Natural killer cell (primary cell): Measurements from ENCODE around the gene FIG4. TPM values are rescaled to one million over a fixed set of nuclear protein-coding genes. Genes with fewer than 3 reads are reported as not detected.

ENCODE experiments used
- ATAC-seq, 3 donors: fragments of 150-1000 bp in 2 of 3; fragments of 200-7000 bp in 1 of 3; cut with Tn5 transposase; 1 replicate in 1 of 3; 2 replicates in 2 of 3; pipeline ENCODE4 v1.10.0; 2021; ENCODE audit warnings: mild to moderate bottlenecking in 2 of 3, moderate library complexity in 2 of 3
- DNase-seq, 2 donors: peaks; one replicate each; pipeline versions ENCODE4 v3.0.0 to v3.0.0-alpha.2; 2013 to 2021; ENCODE audit warnings: mixed read lengths in 1 of 2
- H3K27ac ChIP-seq: one replicate; pipeline ENCODE4 v1.5.1; 2013; ENCODE audit warnings: mild to moderate bottlenecking, low read length
- H3K27me3 ChIP-seq: one replicate; pipeline ENCODE4 v1.6.1; 2013; ENCODE audit warnings: low read length; ENCODE audit not compliant: control insufficient read depth, insufficient read depth
- H3K36me3 ChIP-seq: one replicate; pipeline ENCODE4 v1.6.1; 2013; ENCODE audit warnings: low read length; ENCODE audit not compliant: control insufficient read depth, insufficient read depth
- H3K4me1 ChIP-seq: one replicate; pipeline ENCODE4 v1.6.1; 2013; ENCODE audit warnings: low read length; ENCODE audit not compliant: control insufficient read depth, insufficient read depth
- H3K4me3 ChIP-seq: one replicate; pipeline ENCODE4 v1.5.1; 2013; ENCODE audit warnings: low read length
- H3K9me3 ChIP-seq: one replicate; pipeline ENCODE4 v1.6.1; 2013; ENCODE audit warnings: low read length; ENCODE audit not compliant: control insufficient read depth, insufficient read depth
- H3K27ac Mint-ChIP-seq, 2 donors: one replicate each; pipeline ENCODE4 v1.8.0; 2022; ENCODE audit warnings: mild to moderate bottlenecking in 2 of 2, mixed read lengths in 2 of 2, moderate library complexity in 1 of 2
- H3K27me3 Mint-ChIP-seq, 2 donors: one replicate each; pipeline ENCODE4 v1.8.0; 2022; ENCODE audit warnings: low read depth in 2 of 2, mixed read lengths in 2 of 2
- H3K36me3 Mint-ChIP-seq: one replicate; pipeline ENCODE4 v1.8.0; 2022; ENCODE audit warnings: mixed read lengths
- H3K4me1 Mint-ChIP-seq, 2 donors: one replicate each; pipeline ENCODE4 v1.8.0; 2022; ENCODE audit warnings: mixed read lengths in 2 of 2
- H3K4me3 Mint-ChIP-seq: one replicate; pipeline ENCODE4 v1.8.0; 2022; ENCODE audit warnings: mild to moderate bottlenecking, moderate library complexity, mixed read lengths
- H3K9me3 Mint-ChIP-seq, 2 donors: one replicate each; pipeline ENCODE4 v1.8.0; 2022; ENCODE audit warnings: mixed read lengths in 2 of 2
- CTCF ChIP-seq: fragments of 200-600 bp; IDR thresholded peaks from one replicate; pipeline ENCODE4 v1.8.0; 2022; ENCODE audit warnings: antibody characterized with exemption
- WGBS: methylation state at CpG from one replicate; pipeline ENCODE4 v1.1.7; 2013; ENCODE audit warnings: missing lambda C conversion rate; ENCODE audit not compliant: insufficient coverage; 5-methylcytosine and 5-hydroxymethylcytosine counted together
- intact Hi-C: fragments of 100-400 bp; cut with micrococcal nuclease; formaldehyde crosslinking; loops from one replicate; pipeline ENCODE4 v1.14.2; 2022
- total RNA-seq, 4 donors: library from RNA; stranded (reverse); fragments of 120-200 nt in 1 of 4; gene quantifications; one replicate each; pipeline versions ENCODE4 v1.2.3 to v1.2.4, GENCODE V29; 2013 to 2022

The FIG4 gene
- total RNA-seq, 3 donors from 2014 or later (not counting 1 experiment from before 2014, with no cell fraction given), result 15.7 to 38.5 (median 20.7) TPM

GRCh38 chr6:109762166-109762565 is 71.1 kb downstream of the FIG4 start:
- no peaks in the 10 kb centered on the region for H3K27me3 Mint-ChIP-seq
- H3K4me3 Mint-ChIP-seq, result no peak overlapping the region
- TF ChIP-seq CTCF, result no peak
- H3K9me3 Mint-ChIP-seq, result no peaks in the 10 kb centered on the region
- Histone ChIP-seq H3K36me3 (peaks cover 16% of the 10 kb centered on the region), H3K9me3 (no peaks in the 10 kb centered on the region), H3K4me3 (no peak overlapping the region), H3K4me1 (peaks cover 13% of the 10 kb centered on the region), H3K27ac (no peak overlapping the region), H3K27me3 (no peaks in the 10 kb centered on the region)
- no peak for DNase-seq
- intact Hi-C loops, result no loop called here
- peaks cover 19 to 24% of the 10 kb centered on the region in 2 donors for H3K4me1 Mint-ChIP-seq
- H3K27ac Mint-ChIP-seq, result peak overlapping the region in 1 of 2 donors; percentile 87
- peaks cover 27% of the 10 kb centered on the region for H3K36me3 Mint-ChIP-seq
- 97% methylated on average over 2 of the region's 2 CpGs for WGBS
- ATAC-seq, result no peak

- 100% methylated on average over 1 of the region's 1 CpG for WGBS
- no peak for TF ChIP-seq CTCF
- Mint-ChIP-seq H3K9me3 (no peaks in the 10 kb centered on the region), H3K27ac (no peak overlapping the region), H3K4me3 (no peak overlapping the region), H3K4me1 (peaks cover 19 to 24% of the 10 kb centered on the region in 2 donors), H3K27me3 (no peaks in the 10 kb centered on the region), H3K36me3 (peaks cover 23% of the 10 kb centered on the region)
- Histone ChIP-seq H3K4me1 (peaks cover 13% of the 10 kb centered on the region), H3K9me3 (no peaks in the 10 kb centered on the region), H3K27ac (no peak overlapping the region), H3K4me3 (no peak overlapping the region), H3K36me3 (peaks cover 23% of the 10 kb centered on the region), H3K27me3 (no peaks in the 10 kb centered on the region)
- ATAC-seq (no peak), DNase-seq (no peak)
- intact Hi-C loops, result no loop called here
These were observed 71.8 kb downstream of the FIG4 start for GRCh38 chr6:109762769-109763441.

DNA sequence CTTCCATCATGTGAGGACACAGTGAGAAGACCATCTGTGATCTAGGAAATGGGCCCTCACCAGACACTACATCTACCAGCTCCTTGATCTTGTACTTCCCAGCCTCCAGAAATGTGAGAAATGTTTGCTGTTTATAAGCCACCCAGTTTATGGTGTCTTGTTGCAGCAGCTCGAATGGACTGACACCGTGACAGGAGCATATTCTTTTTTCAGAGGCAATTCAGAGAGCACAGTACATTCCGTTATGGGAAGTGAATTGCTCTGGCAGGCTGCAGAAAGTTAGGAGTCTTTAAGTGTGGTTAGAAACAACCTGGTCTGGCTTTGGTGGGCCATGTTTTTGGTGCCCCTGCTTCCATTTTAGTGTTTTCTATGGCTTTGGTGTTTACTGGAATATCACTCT is 75.1 kb downstream of the FIG4 start:
- Histone ChIP-seq H3K27ac (no peak overlapping the region), H3K4me3 (no peak overlapping the region), H3K36me3 (peaks cover 28% of the 10 kb centered on the region), H3K27me3 (no peaks in the 10 kb centered on the region), H3K9me3 (no peaks in the 10 kb centered on the region), H3K4me1 (peaks cover under 1% of the 10 kb centered on the region)
- no peak overlapping the region for H3K27ac Mint-ChIP-seq
- no peaks in the 10 kb centered on the region for H3K27me3 Mint-ChIP-seq
- TF ChIP-seq CTCF, result no peak
- WGBS, result 95% methylated on average over 3 of the region's 3 CpGs
- no peaks in the 10 kb centered on the region for H3K9me3 Mint-ChIP-seq
- peaks cover 0 to 2% of the 10 kb centered on the region in 2 donors for H3K4me1 Mint-ChIP-seq
- intact Hi-C loops, result no loop called here
- ATAC-seq, result no peak
- DNase-seq, result no peak
- peaks cover 15% of the 10 kb centered on the region for H3K36me3 Mint-ChIP-seq
- no peak overlapping the region for H3K4me3 Mint-ChIP-seq

- peaks cover 24% of the 10 kb centered on the region for H3K36me3 ChIP-seq
- Mint-ChIP-seq H3K4me1 (peaks cover 8% of the 10 kb centered on the region in 2 donors), H3K27me3 (no peaks in the 10 kb centered on the region), H3K27ac (no peak overlapping the region), H3K4me3 (no peak overlapping the region), H3K36me3 (peaks cover 14% of the 10 kb centered on the region), H3K9me3 (peaks cover 0 to 3% of the 10 kb centered on the region in 2 donors)
- no peak overlapping the region for H3K4me3 ChIP-seq
- DNase-seq (no peak), ATAC-seq (no peak)
- H3K27ac ChIP-seq, result no peak overlapping the region
- H3K4me1 ChIP-seq, result peaks cover 5% of the 10 kb centered on the region
- intact Hi-C loops, result no loop called here
- WGBS, result 96% methylated on average over 3 of the region's 3 CpGs
- TF ChIP-seq CTCF, result no peak
- H3K27me3 ChIP-seq, result no peaks in the 10 kb centered on the region
- no peaks in the 10 kb centered on the region for H3K9me3 ChIP-seq
These were observed 76.9 kb downstream of the FIG4 start for GRCh38 chr6:109767961-109768360.
